HepG2 (cell line): ENCODE data around the gene PFKFB2.

ENCODE experiments used
- ARID2 ChIP-seq: sonication (generic); formaldehyde crosslinking; IDR thresholded peaks from 2 replicates; pipeline ENCODE4 v1.8.1; 2022; ENCODE audit warnings: mild to moderate bottlenecking, missing genetic modification reagents, borderline replicate concordance
- EZH2 ChIP-seq: conservative IDR thresholded peaks from 2 replicates; pipeline ENCODE4 v1.6.1; 2012; ENCODE audit warnings: mild to moderate bottlenecking, low read depth, low read length, moderate library complexity
- IRF9 ChIP-seq: sonication (generic); formaldehyde crosslinking; IDR thresholded peaks from 2 replicates; pipeline ENCODE4 v1.8.0; 2022; ENCODE audit warnings: missing genetic modification reagents, mild to moderate bottlenecking, borderline replicate concordance
- SRF ChIP-seq: IDR thresholded peaks from 2 replicates; pipeline ENCODE4 v1.6.1; 2011; ENCODE audit warnings: mild to moderate bottlenecking, low read depth, low read length, moderate library complexity
- ZFP36 ChIP-seq: fragments of 150-350 bp; IDR thresholded peaks from 2 replicates; pipeline ENCODE4 v1.6.1; 2018; ENCODE audit warnings: borderline replicate concordance, low read length, low read depth; ENCODE audit not compliant: partially characterized antibody
- ZKSCAN1 ChIP-seq: fragments of 150-350 bp; IDR thresholded peaks from 2 replicates; pipeline ENCODE4 v1.6.1; 2014; ENCODE audit warnings: low read length
- ZNF121 ChIP-seq: sonication (generic); formaldehyde crosslinking; IDR thresholded peaks from 2 replicates; pipeline ENCODE4 v1.5.0; 2020; ENCODE audit warnings: mild to moderate bottlenecking, missing genetic modification reagents
- TF ChIP-seq, protein P1 (sequence below): sonication (generic); formaldehyde crosslinking; IDR thresholded peaks from 2 replicates; pipeline ENCODE4 v1.4.0; 2020; ENCODE audit warnings: missing genetic modification reagents

GRCh38 chr1:207014728-207015127 is 38.3 kb upstream of the PFKFB2 start:
- TF ChIP-seq IRF9 (CRISPR knock-in tag) (no peak), ZFP36 (no peak), ZNF121 (CRISPR knock-in tag) (no peak), ZKSCAN1 (no peak), EZH2 (no peak), ARID2 (CRISPR knock-in tag) (no peak), SRF (no peak)
- TF ChIP-seq, protein P1, sequence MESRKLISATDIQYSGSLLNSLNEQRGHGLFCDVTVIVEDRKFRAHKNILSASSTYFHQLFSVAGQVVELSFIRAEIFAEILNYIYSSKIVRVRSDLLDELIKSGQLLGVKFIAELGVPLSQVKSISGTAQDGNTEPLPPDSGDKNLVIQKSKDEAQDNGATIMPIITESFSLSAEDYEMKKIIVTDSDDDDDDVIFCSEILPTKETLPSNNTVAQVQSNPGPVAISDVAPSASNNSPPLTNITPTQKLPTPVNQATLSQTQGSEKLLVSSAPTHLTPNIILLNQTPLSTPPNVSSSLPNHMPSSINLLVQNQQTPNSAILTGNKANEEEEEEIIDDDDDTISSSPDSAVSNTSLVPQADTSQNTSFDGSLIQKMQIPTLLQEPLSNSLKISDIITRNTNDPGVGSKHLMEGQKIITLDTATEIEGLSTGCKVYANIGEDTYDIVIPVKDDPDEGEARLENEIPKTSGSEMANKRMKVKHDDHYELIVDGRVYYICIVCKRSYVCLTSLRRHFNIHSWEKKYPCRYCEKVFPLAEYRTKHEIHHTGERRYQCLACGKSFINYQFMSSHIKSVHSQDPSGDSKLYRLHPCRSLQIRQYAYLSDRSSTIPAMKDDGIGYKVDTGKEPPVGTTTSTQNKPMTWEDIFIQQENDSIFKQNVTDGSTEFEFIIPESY = no peak
